GM19193 (cell line): ENCODE measurements around the gene RPS19.

ENCODE experiments used
- POLR2A ChIP-seq: IDR thresholded peaks from 4 replicates; pipeline ENCODE4 v1.6.1; 2011; ENCODE audit not compliant: insufficient read depth, insufficient read length; ENCODE audit errors: extremely low read depth

The RPS19 gene

GRCh38 chr19:41898235-41898634 is 38.2 kb downstream of the RPS19 start:
- no peak for TF ChIP-seq POLR2A

- TF ChIP-seq POLR2A, result no peak
Measured at GRCh38 chr19:41901707-41902360, 41.8 kb downstream of the RPS19 start.

- TF ChIP-seq POLR2A, result no peak
Measured at GRCh38 chr19:41902594-41902993, 42.5 kb downstream of the RPS19 start.

GRCh38 chr19:41903193-41903953 is 43.3 kb downstream of the RPS19 start:
- no peak for TF ChIP-seq POLR2A

- TF ChIP-seq POLR2A, result no peak
Measured at GRCh38 chr19:41904118-41904870, 44.2 kb downstream of the RPS19 start.

- TF ChIP-seq POLR2A, result no peak
Measured at GRCh38 chr19:41905273-41906002, 45.4 kb downstream of the RPS19 start.

GRCh38 chr19:41906271-41906670 is 46.2 kb downstream of the RPS19 start:
- no peak for TF ChIP-seq POLR2A

GRCh38 chr19:41906916-41907680 is 47.0 kb downstream of the RPS19 start:
- TF ChIP-seq POLR2A, result no peak

- TF ChIP-seq POLR2A, result no peak
Measured at GRCh38 chr19:41907994-41908615, 48.0 kb downstream of the RPS19 start.

GRCh38 chr19:41908724-41909464 is 48.8 kb downstream of the RPS19 start:
- TF ChIP-seq POLR2A, result no peak

GRCh38 chr19:41909706-41910105 is 49.7 kb downstream of the RPS19 start:
- TF ChIP-seq POLR2A, result no peak

- TF ChIP-seq POLR2A, result no peak
Measured at GRCh38 chr19:41910240-41910991, 50.4 kb downstream of the RPS19 start.
